Rectal smooth muscle tissue (tissue), 1 donor: ENCODE measurements around the gene SPI1.

Experiments
- H3K27ac ChIP-seq: one replicate; pipeline ENCODE4 v1.7.0; 2013; ENCODE audit warnings: low read depth, low read length, inconsistent platforms
- H3K27me3 ChIP-seq: one replicate; pipeline ENCODE4 v1.7.0; 2013; ENCODE audit warnings: low read length; ENCODE audit not compliant: control insufficient read depth, insufficient read depth
- H3K36me3 ChIP-seq: one replicate; pipeline ENCODE4 v1.7.0; 2013; ENCODE audit warnings: low read length; ENCODE audit not compliant: control insufficient read depth, insufficient read depth
- H3K4me1 ChIP-seq: one replicate; pipeline ENCODE4 v1.7.0; 2013; ENCODE audit warnings: low read length; ENCODE audit not compliant: control insufficient read depth, insufficient read depth
- H3K4me3 ChIP-seq: one replicate; pipeline ENCODE4 v1.7.0; 2013; ENCODE audit warnings: low read length
- H3K9ac ChIP-seq: one replicate; pipeline ENCODE4 v1.7.0; 2013; ENCODE audit warnings: low read length

SPI1 gene

GRCh38 chr11:47399860-47400767 lies 21.8 kb upstream of the SPI1 start:
- peak overlapping the region; percentile 62 for H3K9ac ChIP-seq
- H3K4me3 ChIP-seq, result peak overlapping the region; percentile 84
- H3K4me1 ChIP-seq, result peaks cover 7% of the 10 kb centered on the region
- no peaks in the 10 kb centered on the region for H3K27me3 ChIP-seq
- H3K27ac ChIP-seq, result peak overlapping the region; percentile 75
- no peaks in the 10 kb centered on the region for H3K36me3 ChIP-seq

GRCh38 chr11:47398551-47398950 lies 20.2 kb upstream of the SPI1 start:
- H3K4me3 ChIP-seq, result no peak overlapping the region
- H3K4me1 ChIP-seq, result peaks cover 7% of the 10 kb centered on the region
- H3K27ac ChIP-seq, result no peak overlapping the region

GRCh38 chr11:47398011-47398410 lies 19.7 kb upstream of the SPI1 start:
- H3K4me1 ChIP-seq, result peaks cover 7% of the 10 kb centered on the region
- H3K4me3 ChIP-seq, result no peak overlapping the region
- H3K27ac ChIP-seq, result no peak overlapping the region
- no peaks in the 10 kb centered on the region for H3K36me3 ChIP-seq
- H3K27me3 ChIP-seq, result no peaks in the 10 kb centered on the region
- no peak overlapping the region for H3K9ac ChIP-seq

More at GRCh38 chr11:47398551-47398950, 20.2 kb upstream of the SPI1 start:
- no peaks in the 10 kb centered on the region for H3K36me3 ChIP-seq
- no peaks in the 10 kb centered on the region for H3K27me3 ChIP-seq
- H3K9ac ChIP-seq, result no peak overlapping the region

GRCh38 chr11:47396049-47396320 lies 17.6 kb upstream of the SPI1 start:
- H3K4me1 ChIP-seq, result peaks cover 7% of the 10 kb centered on the region
- no peak overlapping the region for H3K4me3 ChIP-seq
- no peaks in the 10 kb centered on the region for H3K36me3 ChIP-seq
- no peak overlapping the region for H3K9ac ChIP-seq
- no peak overlapping the region for H3K27ac ChIP-seq
- no peaks in the 10 kb centered on the region for H3K27me3 ChIP-seq

DNA sequence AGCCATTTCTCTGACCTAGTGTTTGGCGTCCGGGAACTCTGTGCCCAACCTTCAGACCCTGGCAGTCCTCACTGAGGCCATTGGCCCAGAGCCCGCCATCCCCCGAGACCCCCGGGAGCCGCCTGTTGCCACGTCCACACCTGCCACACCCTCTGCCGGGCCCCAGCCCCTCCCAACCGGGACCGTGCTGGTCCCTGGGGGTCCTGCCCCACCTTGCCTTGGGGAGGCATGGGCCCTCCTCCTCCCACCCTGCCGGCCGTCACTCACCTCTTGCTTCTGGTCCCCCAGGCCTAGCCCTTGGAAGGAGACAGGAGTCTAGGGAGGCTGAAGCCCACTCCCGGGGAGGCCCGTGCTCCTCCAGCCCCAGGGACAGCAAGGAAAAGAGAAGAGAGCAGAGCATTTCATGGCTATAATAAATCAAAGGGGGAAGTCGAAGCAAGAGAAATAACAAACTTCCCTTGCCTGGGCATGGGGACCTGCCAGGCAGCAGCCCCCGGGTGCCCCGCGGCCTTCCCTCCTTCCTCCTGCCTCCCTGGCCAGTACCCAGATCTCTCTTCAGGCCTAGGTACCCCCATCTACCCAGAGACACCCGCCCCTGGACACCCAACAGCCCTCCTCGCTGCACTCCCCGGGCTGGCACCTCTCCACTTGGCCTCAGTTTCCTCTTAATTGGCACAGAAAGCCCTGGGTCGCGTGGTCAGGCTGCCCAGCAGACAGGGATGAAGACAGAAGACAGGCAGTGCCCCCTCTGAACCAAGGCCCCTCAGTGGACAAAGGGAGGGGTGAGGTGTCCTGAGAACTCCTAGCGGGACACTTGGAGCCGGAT lies 17.1 kb upstream of the SPI1 start:
- Histone ChIP-seq H3K4me1 (peaks cover 4% of the 10 kb centered on the region), H3K27ac (peak overlapping the region; percentile 69), H3K27me3 (no peaks in the 10 kb centered on the region), H3K36me3 (no peaks in the 10 kb centered on the region), H3K4me3 (peak overlapping the region; percentile 1), H3K9ac (peak overlapping the region; percentile 3)

DNA sequence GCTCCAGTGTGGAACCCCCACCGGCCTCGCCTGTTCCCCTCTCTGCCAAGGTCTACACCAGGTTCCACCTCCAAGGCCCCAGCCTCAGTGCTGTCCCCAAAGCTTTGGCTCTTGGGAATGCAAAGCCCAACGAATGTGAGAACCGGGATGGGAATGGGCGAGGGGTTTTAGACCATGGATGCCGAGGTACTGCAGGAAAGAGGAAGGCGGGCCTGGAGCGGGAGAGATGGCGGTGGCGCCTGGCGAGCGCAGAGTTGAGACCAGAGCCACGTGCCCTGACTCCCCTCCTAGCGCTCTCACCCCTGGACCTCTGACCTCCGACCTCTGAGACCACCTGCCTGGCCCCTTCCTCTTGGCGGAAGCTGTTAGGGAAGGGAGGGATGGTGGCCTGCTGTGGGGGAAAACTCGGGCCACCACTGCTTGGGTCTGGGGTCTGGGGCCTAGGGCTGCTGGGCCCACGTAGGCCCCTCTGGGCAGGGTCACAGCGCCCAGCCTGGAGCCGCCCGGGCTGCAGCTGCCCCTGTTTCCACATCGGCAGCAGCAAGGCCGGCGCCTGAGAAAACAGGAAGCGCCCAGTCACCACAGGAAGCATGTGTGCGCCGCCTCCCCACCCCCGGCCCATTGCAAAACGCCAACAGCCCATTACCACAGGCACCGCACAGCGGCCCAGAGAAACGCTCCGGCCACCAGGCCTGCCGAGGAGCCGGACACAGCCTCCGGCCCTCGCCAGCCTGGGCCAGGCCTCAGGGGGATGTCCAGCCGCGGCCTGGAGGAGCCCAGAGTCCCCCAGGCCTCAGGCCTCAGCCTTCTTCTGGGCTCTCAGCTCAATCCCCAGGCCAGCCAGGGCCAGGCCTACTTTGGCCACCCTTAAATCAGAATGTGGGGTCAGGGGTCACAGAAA lies 16.2 kb upstream of the SPI1 start:
- H3K4me1 ChIP-seq, result no peaks in the 10 kb centered on the region

GRCh38 chr11:47394050-47394321 lies 15.6 kb upstream of the SPI1 start:
- Histone ChIP-seq H3K27ac (peak overlapping the region; percentile 27), H3K27me3 (no peaks in the 10 kb centered on the region), H3K4me3 (peak overlapping the region; percentile 5), H3K9ac (no peak overlapping the region), H3K4me1 (no peaks in the 10 kb centered on the region), H3K36me3 (no peaks in the 10 kb centered on the region)

More for the DNA sequence above, 16.2 kb upstream of the SPI1 start:
- H3K4me3 ChIP-seq, result peak overlapping the region; percentile 5
- H3K9ac ChIP-seq, result peak overlapping the region; percentile 3
- H3K36me3 ChIP-seq, result no peaks in the 10 kb centered on the region
- no peaks in the 10 kb centered on the region for H3K27me3 ChIP-seq
- peak overlapping the region; percentile 69 for H3K27ac ChIP-seq

DNA sequence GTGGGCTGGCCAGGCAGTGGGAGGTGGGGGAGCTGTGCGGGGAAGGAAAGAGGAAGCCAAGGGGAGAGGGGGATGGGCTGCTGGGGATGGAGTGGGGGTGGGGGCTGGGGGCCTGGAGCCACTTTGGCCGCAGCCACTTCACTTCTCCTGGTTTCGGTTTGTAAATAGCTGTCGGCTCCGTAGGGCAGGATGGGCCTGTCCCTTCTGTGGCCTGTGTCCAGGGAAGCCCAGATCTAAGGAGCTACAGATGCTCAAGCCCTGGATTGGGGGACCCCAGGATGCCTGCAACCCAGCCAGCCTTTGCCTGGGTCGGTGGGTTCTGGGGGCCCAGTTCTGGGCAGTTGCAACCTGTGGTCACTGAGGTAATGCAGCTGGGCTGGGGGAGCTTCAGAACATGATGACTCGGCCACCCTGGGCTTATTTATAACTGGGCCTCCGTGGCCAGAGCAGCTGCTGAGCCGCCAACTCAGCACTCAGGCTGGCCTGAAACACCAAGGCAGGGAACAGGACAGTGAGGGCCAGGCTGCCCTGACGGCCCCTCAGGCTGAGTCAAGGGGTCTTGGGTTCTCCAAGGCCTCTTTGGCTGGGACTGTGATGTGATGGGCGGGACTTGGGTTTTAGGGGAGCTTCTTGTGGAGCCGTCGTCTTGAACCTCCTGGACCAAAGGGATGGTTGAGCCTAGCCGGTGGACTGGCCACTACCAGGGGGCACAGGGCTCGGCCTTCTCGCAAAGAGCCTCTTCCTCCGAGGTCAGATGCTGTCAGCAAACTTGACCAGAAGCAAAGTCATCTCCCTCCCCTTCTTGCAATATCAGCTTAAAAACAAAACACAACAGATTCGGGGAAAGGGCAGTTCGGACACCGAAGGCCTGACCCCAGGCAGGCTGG lies 15.1 kb upstream of the SPI1 start:
- Histone ChIP-seq H3K4me3 (peak overlapping the region; percentile 2), H3K4me1 (no peaks in the 10 kb centered on the region), H3K27me3 (no peaks in the 10 kb centered on the region), H3K27ac (peak overlapping the region; percentile 27), H3K9ac (no peak overlapping the region), H3K36me3 (no peaks in the 10 kb centered on the region)

- H3K4me3 ChIP-seq, result no peak overlapping the region
- no peaks in the 10 kb centered on the region for H3K27me3 ChIP-seq
- H3K9ac ChIP-seq, result no peak overlapping the region
- no peak overlapping the region for H3K27ac ChIP-seq
- no peaks in the 10 kb centered on the region for H3K4me1 ChIP-seq
- H3K36me3 ChIP-seq, result no peaks in the 10 kb centered on the region
These were observed 14.3 kb upstream of the SPI1 start for GRCh38 chr11:47392546-47393162.

DNA sequence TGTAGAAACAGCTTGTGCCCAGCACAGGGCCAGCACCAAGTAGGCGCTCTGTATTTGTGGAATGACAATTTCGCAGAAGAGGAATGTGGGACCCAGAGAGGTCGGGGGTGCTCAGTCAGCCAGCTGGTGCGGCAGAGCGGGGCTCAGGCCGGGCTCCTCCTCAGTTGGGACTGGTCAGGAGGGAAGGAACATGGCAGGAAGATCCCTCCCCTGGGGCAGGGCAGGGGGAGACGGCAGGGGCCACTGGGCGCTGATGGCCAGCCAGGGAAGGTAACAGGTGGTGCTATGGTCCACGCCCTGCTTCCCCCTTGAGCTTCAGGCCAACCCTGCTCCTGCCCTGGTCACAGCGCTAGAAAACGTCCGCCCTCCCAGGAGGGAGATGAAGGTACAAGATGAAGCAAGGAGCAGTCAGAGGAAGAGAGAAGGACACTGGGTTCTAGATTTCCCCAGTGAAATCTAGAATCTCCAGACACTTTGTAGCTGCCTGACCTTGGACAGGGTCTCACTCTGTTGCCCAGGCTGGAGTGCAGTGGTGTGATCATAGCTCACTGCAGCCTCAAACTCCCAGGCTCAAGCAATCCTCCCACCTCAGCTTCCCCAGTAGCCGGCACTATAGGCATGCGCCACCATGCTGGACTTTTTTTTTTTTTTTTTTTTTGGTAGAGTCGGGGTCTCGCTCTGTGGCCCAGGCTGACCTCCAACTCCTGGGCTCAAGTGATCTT lies 13.5 kb upstream of the SPI1 start:
- no peak overlapping the region for H3K9ac ChIP-seq
- no peak overlapping the region for H3K4me3 ChIP-seq
- no peaks in the 10 kb centered on the region for H3K36me3 ChIP-seq
- no peaks in the 10 kb centered on the region for H3K27me3 ChIP-seq
- H3K4me1 ChIP-seq, result no peaks in the 10 kb centered on the region
- H3K27ac ChIP-seq, result no peak overlapping the region

DNA sequence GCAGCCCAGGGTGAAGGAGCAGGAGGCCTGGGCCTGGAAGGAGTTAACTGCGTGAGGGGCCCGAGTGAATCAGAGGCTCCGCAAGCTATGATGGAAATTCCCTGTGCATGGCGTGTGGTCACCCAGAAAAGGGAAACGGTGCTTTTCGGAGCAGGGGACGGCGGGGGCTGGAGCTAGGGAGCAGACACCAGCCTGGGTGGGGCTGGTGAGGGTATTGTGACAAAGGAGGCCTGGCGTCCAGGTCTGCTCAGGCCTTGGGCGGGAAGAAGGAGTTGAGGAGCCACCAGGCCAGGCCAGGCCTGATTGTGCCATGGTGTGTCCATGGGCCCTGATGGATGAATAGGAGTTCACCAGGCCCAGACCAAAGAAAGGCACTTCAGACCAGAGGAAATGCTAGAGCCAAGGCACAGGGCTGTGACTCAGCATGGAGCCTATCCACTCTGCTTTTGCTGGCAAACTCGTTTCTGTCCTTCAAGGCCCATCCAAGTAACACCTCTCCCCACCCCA lies 12.8 kb upstream of the SPI1 start:
- Histone ChIP-seq H3K27me3 (no peaks in the 10 kb centered on the region), H3K27ac (no peak overlapping the region), H3K4me3 (no peak overlapping the region), H3K4me1 (no peaks in the 10 kb centered on the region), H3K9ac (no peak overlapping the region), H3K36me3 (no peaks in the 10 kb centered on the region)
